Keratinocyte (primary cell): ENCODE results near the gene FXN. TPM values are rescaled to one million over a fixed set of nuclear protein-coding genes. Genes with fewer than 3 reads are reported as not detected.

Experiments used
- DNase-seq: peaks from one replicate; pipeline ENCODE4 v3.0.0-alpha.2; 2011; ENCODE audit warnings: low read depth, missing footprints, low spot score
- FAIRE-seq: peaks from 2 replicates; lab custom pipeline; 2011; peaks lifted over from hg19 to GRCh38; lab: Jason Lieb, UNC
- H2AFZ ChIP-seq: 2 replicates; pipeline ENCODE4 v1.6.0; 2012; ENCODE audit warnings: low read length, control low read depth, inconsistent platforms; ENCODE audit not compliant: control insufficient read depth
- H3K27ac ChIP-seq: 2 replicates; pipeline ENCODE4 v1.5.1; 2011; ENCODE audit warnings: low read length; ENCODE audit not compliant: control insufficient read depth, insufficient read depth
- H3K27me3 ChIP-seq: 3 replicates; pipeline ENCODE4 v1.6.0; 2011; ENCODE audit warnings: low read length; ENCODE audit not compliant: control insufficient read depth, insufficient read depth; ENCODE audit errors: extremely low read depth
- H3K36me3 ChIP-seq, 2 experiments: 2 replicates in 1 of 2; 3 replicates in 1 of 2; pipeline ENCODE4 v1.5.1; 2011; ENCODE audit warnings: low read length in 2 of 2, mild to moderate bottlenecking in 1 of 2; ENCODE audit not compliant: control insufficient read depth in 2 of 2, insufficient read depth in 2 of 2; ENCODE audit errors: extremely low read depth in 1 of 2
- H3K4me1 ChIP-seq: 3 replicates; pipeline ENCODE4 v1.5.1; 2011; ENCODE audit warnings: low read length; ENCODE audit not compliant: control insufficient read depth, insufficient read depth; ENCODE audit errors: extremely low read depth
- H3K4me2 ChIP-seq: 3 replicates; pipeline ENCODE4 v1.6.0; 2011; ENCODE audit warnings: low read depth, low read length; ENCODE audit not compliant: control insufficient read depth, insufficient read depth; ENCODE audit errors: extremely low read depth
- H3K4me3 ChIP-seq, 3 experiments: fragments of 200-600 bp in 1 of 3; sonication (generic) in 1 of 3; 2 replicates in 2 of 3; 3 replicates in 1 of 3; pipeline ENCODE4 v1.5.1; 2011 to 2016; ENCODE audit warnings: low read length in 3 of 3, mild to moderate bottlenecking in 3 of 3, control low read depth in 2 of 3, inconsistent platforms in 1 of 3, low read depth in 1 of 3, mixed read lengths in 1 of 3, mixed run types in 1 of 3, moderate library complexity in 1 of 3; ENCODE audit not compliant: control insufficient read depth in 2 of 3, insufficient read depth in 2 of 3; ENCODE audit errors: extremely low read depth in 1 of 3
- H3K79me2 ChIP-seq: 2 replicates; pipeline ENCODE4 v1.6.0; 2012; ENCODE audit warnings: low read length; ENCODE audit not compliant: control insufficient read depth, insufficient read depth
- H3K9ac ChIP-seq: 3 replicates; pipeline ENCODE4 v1.6.0; 2011; ENCODE audit warnings: low read length; ENCODE audit not compliant: control insufficient read depth, insufficient read depth; ENCODE audit errors: extremely low read depth
- H3K9me1 ChIP-seq: 3 replicates; pipeline ENCODE4 v1.6.0; 2011; ENCODE audit warnings: low read length; ENCODE audit not compliant: control insufficient read depth, insufficient read depth; ENCODE audit errors: extremely low read depth
- H3K9me3 ChIP-seq: 2 replicates; pipeline ENCODE4 v1.5.1; 2012; ENCODE audit warnings: low read depth, low read length; ENCODE audit not compliant: control insufficient read depth
- H4K20me1 ChIP-seq: 3 replicates; pipeline ENCODE4 v1.6.0; 2011; ENCODE audit warnings: low read length; ENCODE audit not compliant: control insufficient read depth, insufficient read depth; ENCODE audit errors: extremely low read depth
- CTCF ChIP-seq, 3 experiments: IDR thresholded peaks in 1 of 3; conservative IDR thresholded peaks in 1 of 3; optimal IDR thresholded peaks in 1 of 3; 2 replicates in 2 of 3; 3 replicates in 1 of 3; pipeline versions ENCODE3 to v1.5.1; 2011; ENCODE audit warnings: low read length in 3 of 3, mild to moderate bottlenecking in 3 of 3, moderate library complexity in 2 of 3, control low read depth in 1 of 3, inconsistent platforms in 1 of 3; ENCODE audit not compliant: insufficient read depth in 2 of 3; ENCODE audit errors: extremely low read depth in 1 of 3
- EZH2 ChIP-seq: IDR thresholded peaks from one replicate; pipeline ENCODE4 v1.6.1; 2012; ENCODE audit warnings: inconsistent platforms, mild to moderate bottlenecking, low read length, moderate library complexity
- dilution Hi-C: fragments of 300-500 bp; cut with MboI; formaldehyde crosslinking; loops from one replicate; pipeline ENCODE4 v1.7.0; 2020; ENCODE audit warnings: low sequenced_read_pairs; ENCODE audit not compliant: extremely low pct_ligation_motif_present
- polyA plus RNA-seq, 5 experiments: library from polyadenylated mRNA; depleted of rRNA in 3 of 5; stranded (reverse) in 3 of 5; stranded (forward) in 1 of 5; unstranded in 1 of 5; fragments of >200 nt; gene quantifications; 1 replicate in 1 of 5; 2 replicates in 3 of 5; 3 replicates in 1 of 5; pipeline versions ENCODE4 v1.2.1 to v1.2.3, GENCODE V29; 2011 to 2012; ENCODE audit warnings: missing spikeins in 2 of 5, low read depth in 1 of 5, low replicate concordance in 1 of 5

FXN gene
- polyA plus RNA-seq, 1 donor (not counting 4 experiments of a cell fraction or from before 2014, with no cell fraction given): 24.3 TPM

GRCh38 chr9:69023650-69024049, 11.9 kb upstream of the FXN start:
- no peak for FAIRE-seq
- TF ChIP-seq CTCF (optimal IDR thresholded peaks at IDR 0.05 in 1 of 3, IDR thresholded peaks at IDR 0.05 in 1 of 3, conservative IDR thresholded peaks at IDR 0.05 in 1 of 3; ENCODE audit: extremely low read depth in 1 of 3, insufficient read depth in 2 of 3, low read length in 3 of 3) (no peak), EZH2 (no peak)
- H3K4me2 ChIP-seq: no peak overlapping the region
- no peak overlapping the region for H3K9ac ChIP-seq
- no peak for DNase-seq
- no peaks in the 10 kb centered on the region for H3K9me1 ChIP-seq
- dilution Hi-C loops: no loop called here
- no peaks in the 10 kb centered on the region for H3K79me2 ChIP-seq
- no peaks in the 10 kb centered on the region for H3K9me3 ChIP-seq
- H3K4me3 ChIP-seq: no peak overlapping the region
- no peaks in the 10 kb centered on the region for H4K20me1 ChIP-seq
- no peaks in the 10 kb centered on the region for H3K36me3 ChIP-seq
- no peaks in the 10 kb centered on the region for H3K27me3 ChIP-seq
- no peak overlapping the region for H2AFZ ChIP-seq
- no peak overlapping the region for H3K27ac ChIP-seq
- no peaks in the 10 kb centered on the region for H3K4me1 ChIP-seq

GRCh38 chr9:69027355-69028097, 8.0 kb upstream of the FXN start:
- TF ChIP-seq EZH2 (no peak), CTCF (optimal IDR thresholded peaks at IDR 0.05 in 1 of 3, IDR thresholded peaks at IDR 0.05 in 1 of 3, conservative IDR thresholded peaks at IDR 0.05 in 1 of 3; ENCODE audit: extremely low read depth in 1 of 3, insufficient read depth in 2 of 3, low read length in 3 of 3) (peak; percentile 71 to 84 (median 78))
- Histone ChIP-seq H3K4me2 (no peak overlapping the region), H3K9me3 (peaks cover 2% of the 10 kb centered on the region), H3K9me1 (no peaks in the 10 kb centered on the region), H3K9ac (no peak overlapping the region), H4K20me1 (no peaks in the 10 kb centered on the region), H3K27me3 (no peaks in the 10 kb centered on the region), H3K36me3 (no peaks in the 10 kb centered on the region), H3K4me3 (no peak overlapping the region), H3K79me2 (no peaks in the 10 kb centered on the region), H3K4me1 (no peaks in the 10 kb centered on the region), H3K27ac (no peak overlapping the region), H2AFZ (no peak overlapping the region)
- dilution Hi-C loops: no loop called here
- FAIRE-seq: peak; percentile 76
- no peak for DNase-seq
